ENCODE results near the gene NUPR1.

Gene NUPR1

GRCh38 chr16:28537076-28537475 is 1.7 kb downstream of the NUPR1 start:
- DNase-seq = no peak

GRCh38 chr16:28534542-28535373 is 4.0 kb downstream of the NUPR1 start:
- H3K4me1 ChIP-seq (ENCODE audit: low read length) = no peaks in the 10 kb centered on the region

More at GRCh38 chr16:28537076-28537475, 1.7 kb downstream of the NUPR1 start:
- no peaks in the 10 kb centered on the region for H3K79me2 ChIP-seq (ENCODE audit: low read length)
- no peaks in the 10 kb centered on the region for H3K9me2 ChIP-seq (replicated peaks; ENCODE audit: insufficient read depth, low read length)
- no peaks in the 10 kb centered on the region for H3K4me1 ChIP-seq (ENCODE audit: low read length)
- no peaks in the 10 kb centered on the region for H3K36me3 ChIP-seq (replicated peaks; ENCODE audit: insufficient read depth, low read length)
- H3K4me3 ChIP-seq (ENCODE audit: low read length) = no peak overlapping the region
- TF ChIP-seq CTCF (IDR thresholded peaks at IDR 0.05; ENCODE audit: low read length) (no peak), EZH2phosphoT487 (IDR thresholded peaks at IDR 0.05; ENCODE audit: low read length) (no peak), EZH2 (optimal IDR thresholded peaks at IDR 0.05; ENCODE audit: low read depth, low read length) (no peak)
- no peak overlapping the region for H3K27ac ChIP-seq (ENCODE audit: low read length)
- H3K9ac ChIP-seq (ENCODE audit: low read length) = no peak overlapping the region
- no peaks in the 10 kb centered on the region for H4K20me1 ChIP-seq (ENCODE audit: insufficient read depth, low read length)
- H3K9me3 ChIP-seq (replicated peaks; ENCODE audit: insufficient read depth, low read length) = no peaks in the 10 kb centered on the region
- H2AFZ ChIP-seq (ENCODE audit: low read length) = no peak overlapping the region
- no peak overlapping the region for H3K4me2 ChIP-seq (ENCODE audit: low read depth, low read length)
- no peaks in the 10 kb centered on the region for H3F3A ChIP-seq (ENCODE audit: insufficient read depth, low read length)
- no peaks in the 10 kb centered on the region for H3K27me3 ChIP-seq (replicated peaks; ENCODE audit: insufficient read depth, low read length)

GRCh38 chr16:28532940-28533647 is 5.7 kb downstream of the NUPR1 start:
- H3K27ac ChIP-seq (ENCODE audit: low read length) = no peak overlapping the region
- no peaks in the 10 kb centered on the region for H3K9me3 ChIP-seq (replicated peaks; ENCODE audit: insufficient read depth, low read length)
- H3K27me3 ChIP-seq (replicated peaks; ENCODE audit: insufficient read depth, low read length) = no peaks in the 10 kb centered on the region
- no peaks in the 10 kb centered on the region for H3F3A ChIP-seq (ENCODE audit: insufficient read depth, low read length)
- no peaks in the 10 kb centered on the region for H3K4me1 ChIP-seq (ENCODE audit: low read length)
- no peak overlapping the region for H3K4me2 ChIP-seq (ENCODE audit: low read depth, low read length)
- H3K9me2 ChIP-seq (replicated peaks; ENCODE audit: insufficient read depth, low read length) = no peaks in the 10 kb centered on the region
- no peak overlapping the region for H3K9ac ChIP-seq (ENCODE audit: low read length)
- no peak overlapping the region for H2AFZ ChIP-seq (ENCODE audit: low read length)
- TF ChIP-seq CTCF (IDR thresholded peaks at IDR 0.05; ENCODE audit: low read length) (no peak), EZH2phosphoT487 (IDR thresholded peaks at IDR 0.05; ENCODE audit: low read length) (no peak), EZH2 (optimal IDR thresholded peaks at IDR 0.05; ENCODE audit: low read depth, low read length) (no peak)
- H3K79me2 ChIP-seq (ENCODE audit: low read length) = no peaks in the 10 kb centered on the region
- H4K20me1 ChIP-seq (ENCODE audit: insufficient read depth, low read length) = no peaks in the 10 kb centered on the region
- H3K36me3 ChIP-seq (replicated peaks; ENCODE audit: insufficient read depth, low read length) = no peaks in the 10 kb centered on the region
- no peak for DNase-seq
- H3K4me3 ChIP-seq (ENCODE audit: low read length) = no peak overlapping the region

More at GRCh38 chr16:28534542-28535373, 4.0 kb downstream of the NUPR1 start:
- TF ChIP-seq CTCF (IDR thresholded peaks at IDR 0.05; ENCODE audit: low read length) (no peak), EZH2 (optimal IDR thresholded peaks at IDR 0.05; ENCODE audit: low read depth, low read length) (no peak), EZH2phosphoT487 (IDR thresholded peaks at IDR 0.05; ENCODE audit: low read length) (no peak)
- Histone ChIP-seq H3K4me2 (ENCODE audit: low read depth, low read length) (no peak overlapping the region), H3K9me2 (replicated peaks; ENCODE audit: insufficient read depth, low read length) (no peaks in the 10 kb centered on the region), H3K9me3 (replicated peaks; ENCODE audit: insufficient read depth, low read length) (no peaks in the 10 kb centered on the region), H2AFZ (ENCODE audit: low read length) (no peak overlapping the region), H3K9ac (ENCODE audit: low read length) (no peak overlapping the region), H3K36me3 (replicated peaks; ENCODE audit: insufficient read depth, low read length) (no peaks in the 10 kb centered on the region), H3K27ac (ENCODE audit: low read length) (no peak overlapping the region), H3K27me3 (replicated peaks; ENCODE audit: insufficient read depth, low read length) (no peaks in the 10 kb centered on the region), H3K4me3 (ENCODE audit: low read length) (no peak overlapping the region), H4K20me1 (ENCODE audit: insufficient read depth, low read length) (no peaks in the 10 kb centered on the region), H3K79me2 (ENCODE audit: low read length) (no peaks in the 10 kb centered on the region), H3F3A (ENCODE audit: insufficient read depth, low read length) (no peaks in the 10 kb centered on the region)
- no peak for DNase-seq

All from MM.1S (cell line).